Articular chondrocyte of knee joint (primary cell): Measurements from ENCODE around the gene UBA52. TPM values are rescaled to one million over a fixed set of nuclear protein-coding genes. Genes with fewer than 3 reads are reported as not detected.

Source experiments
- total RNA-seq: library from RNA; depleted of rRNA; stranded (reverse); fragments of >200 nt; gene quantifications from 2 replicates; pipeline ENCODE4 v1.2.3, GENCODE V29; 2012

Gene UBA52
- 577 and 674 TPM in 2 replicates for total RNA-seq

DNA sequence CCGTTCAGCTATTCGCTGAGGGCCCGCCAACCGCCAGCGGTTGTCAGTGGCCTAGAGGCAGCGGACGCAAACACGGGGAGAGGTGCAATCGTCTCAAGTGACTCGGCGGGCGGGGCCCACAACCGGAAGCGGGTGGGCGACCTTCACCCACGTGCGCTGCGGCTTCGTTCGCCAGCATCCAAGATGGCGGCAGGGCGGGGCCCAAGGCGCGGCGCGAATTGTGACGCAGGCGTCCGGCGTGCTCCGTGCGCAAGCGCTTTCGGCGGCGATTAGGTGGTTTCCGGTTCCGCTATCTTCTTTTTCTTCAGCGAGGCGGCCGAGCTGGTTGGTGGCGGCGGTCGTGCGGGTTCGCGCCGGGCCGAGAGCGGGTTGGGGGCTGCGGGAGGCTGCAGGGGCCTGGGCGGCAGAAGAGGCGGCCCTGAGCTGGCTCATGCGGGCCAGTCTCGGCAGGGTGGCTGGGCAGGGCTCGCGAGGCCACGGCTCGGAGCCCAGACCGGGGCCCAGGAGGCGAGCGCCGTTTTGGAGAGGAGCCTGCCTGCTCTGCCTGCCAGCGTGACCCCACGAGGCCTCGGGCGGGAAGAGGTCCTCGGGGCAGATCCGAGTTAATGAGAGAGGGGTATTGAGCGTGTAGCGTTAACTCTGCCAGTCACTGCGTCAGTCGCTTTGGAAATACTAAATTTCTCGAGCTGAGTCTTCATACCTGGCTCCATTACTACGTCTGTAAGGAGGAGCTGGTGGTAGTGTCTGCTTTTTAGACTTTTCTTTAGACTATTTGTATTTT is at the start of gene UBA52:
Gene UBA52, plus strand, starts transcription at position 294 of the 781 bp plus-strand sequence. CDS start 1,444 bp downstream, outside the sequence.

DNA sequence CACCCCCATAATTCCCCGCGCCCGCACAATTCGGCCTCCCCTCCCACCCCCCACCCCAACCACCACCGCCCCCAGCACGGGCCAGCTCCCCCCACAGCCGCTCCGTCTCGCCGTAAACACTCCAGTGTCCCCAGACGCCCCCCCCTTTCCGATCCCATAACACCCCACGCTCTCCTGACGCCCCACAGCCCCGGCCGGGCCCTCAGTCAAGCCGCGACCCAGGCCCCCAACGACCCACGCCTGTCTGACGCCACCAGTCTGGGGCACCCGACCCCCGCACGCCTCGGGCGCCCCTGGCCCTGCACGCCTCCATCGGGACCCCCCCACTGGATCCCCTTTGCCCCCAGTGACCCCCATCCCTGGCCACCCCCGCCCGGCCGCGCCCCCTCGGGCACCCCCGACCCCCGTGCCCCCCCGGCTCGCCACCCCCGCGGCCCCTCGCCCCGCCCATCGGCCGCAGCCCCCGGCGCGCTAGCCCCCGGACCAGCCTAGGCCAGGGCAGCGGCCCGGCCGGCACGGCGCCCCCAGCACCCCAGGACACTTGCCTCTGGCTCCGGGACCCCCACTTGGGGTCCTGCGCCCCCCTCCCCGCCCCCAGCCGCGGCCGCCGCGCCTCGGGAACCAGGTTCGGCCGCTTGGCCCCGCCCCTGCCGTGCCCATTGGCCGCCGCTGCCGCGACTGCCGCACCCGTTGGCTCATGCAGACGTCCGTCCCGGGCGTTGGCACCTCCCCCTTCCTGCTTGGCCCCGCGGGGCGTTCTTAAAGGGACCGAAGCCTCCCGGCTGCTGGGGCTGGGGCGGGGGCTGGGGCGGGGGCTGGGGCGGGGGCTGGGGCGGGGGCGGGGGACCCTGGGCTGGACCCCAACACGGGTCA is 28.5 kb upstream of the UBA52 start, which contains the start of gene FKBP8:
Gene FKBP8, minus strand, starts transcription at position 633 of the 873 bp plus-strand sequence. CDS start 1,603 bp downstream, outside the sequence.

DNA sequence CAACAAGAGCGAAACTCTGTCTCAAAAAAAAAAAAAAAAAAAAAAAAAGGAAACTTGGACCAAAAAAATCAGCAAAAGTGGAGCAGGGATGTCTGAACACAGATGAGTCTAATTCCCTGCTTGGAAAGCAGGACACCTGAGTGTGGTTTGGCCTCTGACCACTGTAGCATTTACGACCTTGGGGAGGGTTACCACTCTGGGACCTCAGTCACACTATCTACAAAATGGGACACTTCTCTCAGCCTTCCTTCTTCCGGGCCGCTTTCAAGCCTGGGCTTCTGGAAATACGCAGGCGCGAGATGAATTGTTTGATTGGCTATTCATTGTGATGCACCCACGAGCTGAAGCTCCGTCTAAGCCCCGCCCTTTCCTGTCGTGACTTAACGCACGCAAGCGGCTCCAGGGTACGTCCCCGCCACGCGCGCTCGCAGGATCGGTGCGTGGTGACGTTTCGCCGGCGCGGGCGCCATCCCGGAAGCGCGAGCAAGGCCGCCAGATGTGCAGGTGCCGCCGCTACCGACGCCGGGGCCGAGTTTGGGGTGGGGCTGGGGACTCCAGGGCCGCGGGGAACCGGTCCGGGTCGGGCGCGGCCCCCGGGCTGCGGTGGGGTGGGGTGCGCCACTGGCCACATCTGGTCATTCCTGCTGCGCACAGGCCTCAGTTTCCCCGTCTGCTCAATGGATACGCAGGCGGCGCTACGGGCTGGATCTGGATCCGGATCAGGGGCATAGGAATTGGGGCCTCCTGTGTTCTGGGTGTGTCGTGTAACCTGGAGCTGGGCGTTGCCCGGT is 14.1 kb upstream of the UBA52 start, which contains the start of gene KXD1:
Gene KXD1, plus strand, starts transcription at position 460 of the 791 bp plus-strand sequence. CDS start 4,187 bp downstream, outside the sequence.

DNA sequence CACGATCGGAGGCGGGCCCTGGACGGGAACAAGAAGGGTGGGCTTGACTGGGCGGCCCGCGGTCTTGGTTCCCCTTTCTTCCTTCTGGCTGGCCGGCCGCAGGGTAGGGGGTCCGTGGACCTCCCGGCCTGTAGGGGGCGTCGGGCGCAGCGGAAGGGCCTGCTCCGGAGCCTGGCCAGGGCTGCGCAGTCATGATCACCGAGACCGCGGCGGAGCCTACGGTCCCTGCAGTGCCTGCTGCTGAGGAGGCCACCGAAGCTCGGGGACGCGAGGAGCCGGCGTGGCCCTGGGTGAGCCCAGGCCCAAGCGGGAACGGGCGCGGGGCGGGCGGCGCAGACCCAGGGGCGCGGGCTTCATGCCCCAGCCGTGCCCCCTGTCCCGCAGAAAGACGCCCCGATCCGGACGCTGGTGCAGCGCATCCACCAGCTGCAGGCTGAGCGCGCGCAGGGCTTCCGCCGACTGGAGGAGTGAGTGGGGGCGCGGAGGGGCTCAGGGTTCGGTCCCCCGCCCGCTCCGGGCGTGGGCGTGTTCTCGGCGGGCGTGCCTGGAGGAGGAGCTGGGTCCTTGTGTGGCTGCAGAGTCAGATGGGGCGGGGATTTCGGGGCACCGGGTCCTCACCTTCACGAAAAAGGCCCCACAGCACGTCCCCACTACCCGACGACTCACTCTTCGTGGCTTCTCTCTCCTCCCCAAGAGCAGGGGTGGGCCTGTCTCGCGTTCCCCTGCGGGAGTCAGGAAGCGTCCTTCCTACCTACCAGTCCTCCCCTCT is 17.1 kb downstream of the UBA52 start, which contains the start of gene REX1BD:
Gene REX1BD, plus strand, starts transcription at position 188 of the 769 bp plus-strand sequence. Its CDS starts 4 bp downstream, at position 192.

DNA sequence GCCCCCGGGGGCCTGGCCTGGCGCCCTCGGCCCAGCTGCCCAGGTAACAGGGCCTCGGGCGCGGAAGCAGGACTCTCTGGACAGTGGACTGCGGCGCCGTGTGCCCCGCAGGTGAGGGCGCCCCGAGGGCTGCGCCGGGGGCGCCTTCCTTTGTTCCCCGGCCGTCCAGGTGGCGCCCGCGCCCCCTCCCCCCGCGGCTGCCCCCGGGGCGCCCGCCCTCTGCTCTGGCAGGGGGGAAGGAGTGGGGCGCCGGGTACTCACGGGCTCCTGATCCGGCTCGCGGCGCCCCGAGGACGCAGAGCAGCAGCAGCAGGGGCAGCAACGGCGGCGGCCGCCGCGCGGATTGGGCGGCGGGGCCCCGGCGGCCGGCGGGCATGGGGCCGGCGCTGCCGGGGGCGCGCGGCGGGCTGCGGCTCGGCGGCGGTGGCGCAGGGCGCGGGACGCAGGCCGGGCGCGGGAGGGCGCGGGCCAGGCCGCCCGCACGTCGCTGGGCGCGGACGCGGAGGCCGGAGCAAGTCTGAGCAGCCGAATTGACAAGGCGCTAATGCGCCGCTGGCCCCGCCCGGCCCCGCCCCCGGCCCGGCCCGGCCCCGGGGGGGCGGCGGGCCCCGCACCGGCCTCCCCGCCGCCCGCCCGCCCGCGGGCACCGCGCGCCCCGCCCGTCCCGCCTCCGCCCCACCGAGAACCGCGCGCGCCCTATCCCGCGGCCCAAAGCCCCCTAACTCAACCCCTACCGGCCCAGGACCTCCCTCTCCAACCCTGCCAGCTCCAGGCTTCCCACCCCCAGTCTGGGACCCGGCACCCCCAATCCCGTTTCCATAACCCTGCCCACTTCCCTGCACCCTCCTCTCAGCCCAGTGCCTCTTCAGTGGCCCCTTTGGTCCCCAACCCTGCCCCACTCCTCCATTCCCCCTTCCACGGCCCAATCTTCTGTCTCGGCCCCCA is 34.9 kb downstream of the UBA52 start, which contains the start of gene CRLF1:
Gene CRLF1, minus strand, starts transcription at position 519 of the 945 bp plus-strand sequence. Its CDS starts 143 bp downstream, at position 376.

DNA sequence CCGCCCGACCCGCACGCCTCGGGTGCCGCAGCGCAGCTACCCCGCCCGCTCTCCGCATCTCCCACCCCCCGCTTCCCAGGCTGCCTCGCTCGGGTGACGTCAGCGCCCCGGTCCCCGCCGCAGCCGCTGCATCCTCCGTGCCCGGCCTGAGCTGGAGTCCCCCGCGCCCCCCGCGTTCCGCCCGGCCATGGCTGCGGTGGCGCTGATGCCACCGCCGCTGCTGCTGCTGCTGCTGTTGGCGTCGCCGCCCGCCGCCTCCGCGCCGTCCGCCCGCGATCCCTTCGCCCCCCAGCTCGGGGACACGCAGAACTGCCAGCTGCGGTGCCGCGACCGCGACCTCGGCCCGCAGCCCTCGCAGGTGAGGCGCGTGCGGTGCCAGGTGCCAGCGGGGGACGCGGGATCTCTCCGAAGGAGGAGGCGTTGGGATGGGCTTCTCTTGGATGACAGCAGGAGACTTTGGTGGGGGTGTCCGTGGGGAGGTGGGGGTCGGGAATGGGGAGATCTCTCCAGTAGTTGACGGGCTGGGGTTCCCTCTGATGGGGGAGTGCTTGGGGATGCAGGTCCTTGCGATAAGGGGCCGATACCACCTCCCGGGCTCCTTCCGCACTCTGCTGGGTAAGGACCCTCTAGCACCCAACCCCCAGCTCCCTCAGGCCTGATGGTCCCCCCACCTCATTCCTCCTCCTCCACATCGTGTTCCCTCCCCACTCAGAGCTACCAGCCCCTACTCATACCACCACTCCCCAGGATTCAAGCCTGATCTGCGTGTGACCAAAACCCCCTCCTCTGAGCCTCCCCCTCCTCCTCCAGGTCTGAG is 41.3 kb downstream of the UBA52 start, which contains the start of gene TMEM59L:
Gene TMEM59L, plus strand, starts transcription at position 99 of the 817 bp plus-strand sequence. Its CDS starts 89 bp downstream, at position 188.

Other genes with a start within 250 kb of the UBA52 start
- 77.4 and 80.5 TPM in 2 replicates for gene LSM4, start 248.8 kb upstream of the UBA52 start, total RNA-seq
- gene PGPEP1, start 231.3 kb upstream of the UBA52 start, total RNA-seq, result 23.5 and 28.8 TPM in 2 replicates
- 31.0 and 32.9 TPM in 2 replicates for gene GDF15, start 185.7 kb upstream of the UBA52 start, total RNA-seq
- gene LRRC25, start 174.2 kb upstream of the UBA52 start, total RNA-seq, result 0.22 and 0.39 TPM in 2 replicates
- gene SSBP4, start 152.5 kb upstream of the UBA52 start, total RNA-seq, result 54.4 and 65.7 TPM in 2 replicates
- gene ISYNA1, start 133.7 kb upstream of the UBA52 start, total RNA-seq, result 8.5 and 9.3 TPM in 2 replicates
- gene ELL, start 49.8 kb upstream of the UBA52 start, total RNA-seq, result 12.4 and 13.8 TPM in 2 replicates
- gene FKBP8, start 28.3 kb upstream of the UBA52 start, total RNA-seq, result 228 and 230 TPM in 2 replicates
- gene KXD1, start 14.0 kb upstream of the UBA52 start, total RNA-seq, result 91.9 and 110 TPM in 2 replicates
- 33.5 and 34.6 TPM in 2 replicates for gene REX1BD, start 16.9 kb downstream of the UBA52 start, total RNA-seq
- 49.8 and 60.5 TPM in 2 replicates for gene CRLF1, start 34.9 kb downstream of the UBA52 start, total RNA-seq
- gene TMEM59L, start 41.0 kb downstream of the UBA52 start, total RNA-seq, result 0.65 and 1.3 TPM in 2 replicates
- gene KLHL26, start 65.2 kb downstream of the UBA52 start, total RNA-seq, result 3.8 and 4.2 TPM in 2 replicates
- 3.1 and 3.9 TPM in 2 replicates for gene CRTC1, start 111.8 kb downstream of the UBA52 start, total RNA-seq
- 95.9 and 107 TPM in 2 replicates for gene COMP, start 219.4 kb downstream of the UBA52 start, total RNA-seq